DND-41 (cell line): ENCODE measurements around the gene NMNAT2.

Experiments used
- ATAC-seq: fragments of 200-7000 bp; cut with Tn5 transposase; 3 replicates; pipeline ENCODE4 v1.9.1; 2021; ENCODE audit warnings: low read depth; ENCODE audit not compliant: insufficient read depth
- DNase-seq: peaks from one replicate; pipeline ENCODE4 v3.0.0-alpha.2; 2020
- H2AFZ ChIP-seq: 2 replicates; pipeline ENCODE4 v1.6.0; 2012; ENCODE audit warnings: low read depth, low read length
- H3K27ac ChIP-seq: 2 replicates; pipeline ENCODE4 v1.5.1; 2012; ENCODE audit warnings: low read length, inconsistent platforms
- H3K27me3 ChIP-seq: fragments of 200-600 bp; sonication (generic); 2 replicates; pipeline ENCODE4 v1.6.0; 2012; ENCODE audit warnings: low read length, mild to moderate bottlenecking, inconsistent platforms; ENCODE audit not compliant: insufficient read depth, poor library complexity
- H3K36me3 ChIP-seq: 2 replicates; pipeline ENCODE4 v1.5.1; 2012; ENCODE audit warnings: low read length, inconsistent platforms; ENCODE audit not compliant: insufficient read depth
- H3K4me1 ChIP-seq: 2 replicates; pipeline ENCODE4 v1.5.1; 2012; ENCODE audit warnings: mild to moderate bottlenecking, low read length; ENCODE audit not compliant: insufficient read depth
- H3K4me2 ChIP-seq: 2 replicates; pipeline ENCODE4 v1.6.0; 2012; ENCODE audit warnings: mild to moderate bottlenecking, moderate library complexity, low read length, inconsistent platforms; ENCODE audit not compliant: insufficient read depth
- H3K4me3 ChIP-seq, 2 experiments: fragments of 200-600 bp in 1 of 2; shearing (Covaris generic) in 1 of 2; 2 replicates each; pipeline ENCODE4 v1.5.1; 2012 to 2016; ENCODE audit warnings: inconsistent platforms in 2 of 2, low read length in 2 of 2, mild to moderate bottlenecking in 2 of 2, low read depth in 1 of 2, moderate library complexity in 1 of 2
- H3K79me2 ChIP-seq: 2 replicates; pipeline ENCODE4 v1.6.0; 2012; ENCODE audit warnings: low read length, inconsistent platforms; ENCODE audit not compliant: insufficient read depth
- H3K9ac ChIP-seq: 2 replicates; pipeline ENCODE4 v1.6.0; 2012; ENCODE audit warnings: low read depth, mild to moderate bottlenecking, inconsistent platforms, low read length, moderate library complexity
- H3K9me3 ChIP-seq: 2 replicates; pipeline ENCODE4 v1.5.1; 2012; ENCODE audit warnings: low read length, moderate library complexity, mild to moderate bottlenecking, inconsistent platforms; ENCODE audit not compliant: insufficient read depth, severe bottlenecking
- H4K20me1 ChIP-seq: 2 replicates; pipeline ENCODE4 v1.6.0; 2012; ENCODE audit warnings: low read length; ENCODE audit not compliant: insufficient read depth
- EZH2 ChIP-seq: IDR thresholded peaks from 3 replicates; pipeline ENCODE4 v1.6.1; 2012; ENCODE audit warnings: borderline replicate concordance, low read depth, mild to moderate bottlenecking, moderate library complexity, low read length, inconsistent platforms; ENCODE audit not compliant: severe bottlenecking
- TF ChIP-seq, protein P1 (sequence below): IDR thresholded peaks from 2 replicates; pipeline ENCODE4 v1.5.1; 2012; ENCODE audit warnings: borderline replicate concordance, low read length, moderate library complexity, mild to moderate bottlenecking; ENCODE audit not compliant: poor library complexity, severe bottlenecking; ENCODE audit errors: extremely low read depth

The NMNAT2 gene

GRCh38 chr1:183281039-183281438, 137.1 kb downstream of the NMNAT2 start:
- no peaks in the 10 kb centered on the region for H3K79me2 ChIP-seq
- no peak overlapping the region for H3K9ac ChIP-seq
- no peaks in the 10 kb centered on the region for H3K9me3 ChIP-seq
- no peak overlapping the region for H2AFZ ChIP-seq
- no peak overlapping the region for H3K27ac ChIP-seq
- ATAC-seq (no peak), DNase-seq (no peak)
- peaks cover 10% of the 10 kb centered on the region for H4K20me1 ChIP-seq
- H3K27me3 ChIP-seq: peaks cover 35% of the 10 kb centered on the region
- TF ChIP-seq EZH2: no peak
- TF ChIP-seq, protein P1, sequence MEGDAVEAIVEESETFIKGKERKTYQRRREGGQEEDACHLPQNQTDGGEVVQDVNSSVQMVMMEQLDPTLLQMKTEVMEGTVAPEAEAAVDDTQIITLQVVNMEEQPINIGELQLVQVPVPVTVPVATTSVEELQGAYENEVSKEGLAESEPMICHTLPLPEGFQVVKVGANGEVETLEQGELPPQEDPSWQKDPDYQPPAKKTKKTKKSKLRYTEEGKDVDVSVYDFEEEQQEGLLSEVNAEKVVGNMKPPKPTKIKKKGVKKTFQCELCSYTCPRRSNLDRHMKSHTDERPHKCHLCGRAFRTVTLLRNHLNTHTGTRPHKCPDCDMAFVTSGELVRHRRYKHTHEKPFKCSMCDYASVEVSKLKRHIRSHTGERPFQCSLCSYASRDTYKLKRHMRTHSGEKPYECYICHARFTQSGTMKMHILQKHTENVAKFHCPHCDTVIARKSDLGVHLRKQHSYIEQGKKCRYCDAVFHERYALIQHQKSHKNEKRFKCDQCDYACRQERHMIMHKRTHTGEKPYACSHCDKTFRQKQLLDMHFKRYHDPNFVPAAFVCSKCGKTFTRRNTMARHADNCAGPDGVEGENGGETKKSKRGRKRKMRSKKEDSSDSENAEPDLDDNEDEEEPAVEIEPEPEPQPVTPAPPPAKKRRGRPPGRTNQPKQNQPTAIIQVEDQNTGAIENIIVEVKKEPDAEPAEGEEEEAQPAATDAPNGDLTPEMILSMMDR: no peak
- H3K4me1 ChIP-seq: 0 out of 2 replicates have a peak, but pooled peaks cover 3% of the 10 kb centered on the region
- H3K4me2 ChIP-seq: no peak overlapping the region
- H3K36me3 ChIP-seq: no peaks in the 10 kb centered on the region
- H3K4me3 ChIP-seq: no peak overlapping the region

DNA sequence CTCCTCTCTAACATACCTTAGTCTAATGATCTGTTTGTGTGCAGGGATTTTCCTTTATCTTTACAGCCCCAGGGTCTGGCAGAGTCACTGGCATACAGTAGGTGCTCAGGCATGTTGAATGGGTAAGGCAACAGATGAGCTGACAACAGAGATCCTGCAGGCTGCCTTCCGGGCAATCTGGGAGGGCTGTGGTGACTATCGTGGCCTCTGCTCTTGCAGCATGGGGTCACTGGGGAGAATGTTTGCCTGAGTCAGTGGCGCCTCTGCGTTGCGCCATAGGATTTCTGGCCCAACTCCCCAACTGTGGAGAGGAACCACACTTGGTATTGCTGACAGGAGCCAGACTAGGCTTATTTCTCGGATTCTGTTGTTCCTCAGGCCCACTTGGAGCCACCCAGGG, 138.3 kb downstream of the NMNAT2 start:
- no peaks in the 10 kb centered on the region for H3K79me2 ChIP-seq
- 0 out of 2 replicates have a peak, but pooled peaks cover 3% of the 10 kb centered on the region for H3K4me1 ChIP-seq
- H4K20me1 ChIP-seq: peaks cover 10% of the 10 kb centered on the region
- no peak overlapping the region for H3K4me3 ChIP-seq
- TF ChIP-seq, protein P1: no peak
- no peak for TF ChIP-seq EZH2
- no peak overlapping the region for H3K4me2 ChIP-seq
- H2AFZ ChIP-seq: no peak overlapping the region
- ATAC-seq (no peak), DNase-seq (no peak)
- no peaks in the 10 kb centered on the region for H3K9me3 ChIP-seq
- H3K27ac ChIP-seq: no peak overlapping the region
- no peak overlapping the region for H3K9ac ChIP-seq
- no peaks in the 10 kb centered on the region for H3K36me3 ChIP-seq
- peaks cover 29% of the 10 kb centered on the region for H3K27me3 ChIP-seq

- ATAC-seq: no peak
- Histone ChIP-seq H2AFZ (no peak overlapping the region), H4K20me1 (peaks cover 10% of the 10 kb centered on the region), H3K4me2 (no peak overlapping the region), H3K4me1 (0 out of 2 replicates have a peak, but pooled peaks cover 3% of the 10 kb centered on the region), H3K4me3 (no peak overlapping the region), H3K36me3 (no peaks in the 10 kb centered on the region), H3K27ac (no peak overlapping the region), H3K79me2 (no peaks in the 10 kb centered on the region), H3K9me3 (no peaks in the 10 kb centered on the region), H3K9ac (no peak overlapping the region), H3K27me3 (peaks cover 22% of the 10 kb centered on the region)
- no peak for DNase-seq
- TF ChIP-seq EZH2: no peak
- TF ChIP-seq, protein P1: no peak
These were observed 139.2 kb downstream of the NMNAT2 start for GRCh38 chr1:183278739-183279591.
